ENCODE data around the gene ING4.

ING4 gene

DNA sequence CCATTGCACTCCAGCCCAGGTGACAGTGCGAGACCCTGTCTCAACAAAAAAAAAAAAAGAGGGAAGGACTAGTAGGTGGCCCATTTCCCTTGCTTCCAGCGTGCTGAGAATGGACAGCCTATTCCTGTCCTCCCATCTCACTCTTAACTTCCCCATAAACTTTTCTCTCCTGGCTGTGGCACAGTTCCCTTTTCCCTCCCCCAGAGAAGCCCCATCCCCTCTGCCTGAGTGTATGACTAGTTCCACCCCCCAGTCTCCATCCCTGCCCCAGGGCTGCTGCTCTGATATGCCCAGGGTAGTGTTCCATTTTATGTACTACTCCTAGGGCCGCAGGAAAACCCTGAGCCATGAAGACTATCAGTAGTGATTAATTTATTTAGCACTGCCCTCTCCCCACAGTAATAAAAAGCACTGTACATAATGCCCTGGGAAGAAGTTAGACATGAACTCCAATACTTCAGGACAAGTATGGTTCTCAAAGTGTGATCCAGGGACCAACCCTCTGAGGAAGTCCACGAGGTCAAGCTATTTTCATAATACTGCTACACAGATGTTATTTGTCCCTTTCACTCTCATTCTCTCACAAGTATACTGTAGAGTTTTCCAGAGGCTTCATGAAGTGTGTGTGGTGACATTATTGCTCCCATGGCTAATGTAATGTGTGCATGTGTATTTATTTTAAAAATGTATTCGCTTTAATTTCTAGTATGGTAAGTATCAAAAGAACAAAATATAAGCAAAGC lies 44.3 kb downstream of the ING4 start:
- Mint-ChIP-seq H3K9me3 (no peaks in the 10 kb centered on the region), H3K4me3 (no peak overlapping the region), H3K4me1 (ENCODE audit: low read depth in 2 of 2) (peaks cover 18% of the 10 kb centered on the region in 2 donors), H3K27ac (peak overlapping the region in 1 of 2 donors; percentile 68), H3K27me3 (no peaks in the 10 kb centered on the region), H3K36me3 (ENCODE audit: insufficient read depth) (peaks cover 20% of the 10 kb centered on the region)
- no peak for DNase-seq
- no peak for ATAC-seq (replicated peaks)

DNA sequence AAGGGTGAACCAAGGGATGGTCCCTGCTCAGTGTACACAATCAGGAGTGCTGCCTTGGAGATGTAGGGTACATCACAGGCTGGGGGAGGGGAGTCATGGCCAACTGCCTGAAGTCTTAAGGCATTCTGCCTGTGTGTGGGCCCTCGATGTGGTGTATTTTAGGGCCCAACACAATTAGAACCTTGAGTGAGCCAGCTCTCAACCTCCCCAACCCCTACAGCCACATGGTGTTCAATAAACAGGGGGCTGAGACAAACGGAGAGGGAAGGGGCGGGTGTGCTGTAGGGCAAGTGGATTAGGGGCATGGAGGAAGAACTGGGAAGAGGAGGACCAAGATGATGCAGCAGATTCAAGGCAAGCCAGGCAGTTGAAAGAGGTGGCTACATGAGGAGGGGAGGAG lies 47.1 kb downstream of the ING4 start:
- Mint-ChIP-seq H3K27me3 (no peaks in the 10 kb centered on the region), H3K4me3 (no peak overlapping the region), H3K36me3 (ENCODE audit: insufficient read depth) (peaks cover 18% of the 10 kb centered on the region), H3K9me3 (no peaks in the 10 kb centered on the region), H3K27ac (peak overlapping the region; percentile 3 to 46), H3K4me1 (ENCODE audit: low read depth in 2 of 2) (peaks cover 39 to 44% of the 10 kb centered on the region in 2 donors)
- no peak for ATAC-seq (replicated peaks)
- no peak for DNase-seq

DNA sequence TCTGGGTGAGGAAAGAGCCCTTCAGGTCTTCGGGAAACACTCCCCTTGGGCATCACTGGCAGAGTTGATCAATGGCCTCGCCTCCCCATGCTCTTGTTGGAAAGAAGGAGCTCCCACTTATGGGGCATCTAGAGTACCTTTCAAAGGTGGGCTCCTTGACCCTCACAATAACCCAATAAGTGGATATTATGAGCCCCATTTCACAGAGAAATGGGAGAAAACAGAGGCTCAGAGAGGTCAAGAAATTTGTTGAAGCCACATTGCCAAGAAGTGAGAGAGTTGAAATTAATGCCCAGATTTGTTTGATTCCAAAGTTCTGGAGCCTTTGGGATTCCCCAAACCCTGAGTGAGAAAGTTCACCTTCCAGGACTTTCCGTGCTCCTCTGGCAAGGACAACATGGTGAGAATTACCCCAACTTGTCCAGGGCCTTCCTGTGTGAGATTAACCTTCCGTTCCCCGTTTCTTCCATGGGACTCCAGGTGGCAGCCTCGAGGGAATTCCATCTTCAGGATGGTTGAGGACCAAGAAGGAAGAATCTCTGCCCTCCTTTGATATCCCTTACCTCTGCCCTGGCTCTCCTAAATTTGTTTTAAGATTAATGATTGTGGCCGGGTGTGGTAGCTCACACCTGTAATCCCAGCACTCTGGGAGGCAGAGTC lies 48.3 kb downstream of the ING4 start:
- ATAC-seq (replicated peaks) = no peak
- peaks cover 18% of the 10 kb centered on the region for H3K36me3 Mint-ChIP-seq (ENCODE audit: insufficient read depth)
- H3K9me3 Mint-ChIP-seq = no peaks in the 10 kb centered on the region
- DNase-seq = no peak
- no peaks in the 10 kb centered on the region for H3K27me3 Mint-ChIP-seq
- H3K4me3 Mint-ChIP-seq = peak overlapping the region; percentile 5 to 58
- H3K27ac Mint-ChIP-seq = peak overlapping the region; percentile 75 to 88
- peaks cover 40 to 44% of the 10 kb centered on the region in 2 donors for H3K4me1 Mint-ChIP-seq (ENCODE audit: low read depth in 2 of 2)

DNA sequence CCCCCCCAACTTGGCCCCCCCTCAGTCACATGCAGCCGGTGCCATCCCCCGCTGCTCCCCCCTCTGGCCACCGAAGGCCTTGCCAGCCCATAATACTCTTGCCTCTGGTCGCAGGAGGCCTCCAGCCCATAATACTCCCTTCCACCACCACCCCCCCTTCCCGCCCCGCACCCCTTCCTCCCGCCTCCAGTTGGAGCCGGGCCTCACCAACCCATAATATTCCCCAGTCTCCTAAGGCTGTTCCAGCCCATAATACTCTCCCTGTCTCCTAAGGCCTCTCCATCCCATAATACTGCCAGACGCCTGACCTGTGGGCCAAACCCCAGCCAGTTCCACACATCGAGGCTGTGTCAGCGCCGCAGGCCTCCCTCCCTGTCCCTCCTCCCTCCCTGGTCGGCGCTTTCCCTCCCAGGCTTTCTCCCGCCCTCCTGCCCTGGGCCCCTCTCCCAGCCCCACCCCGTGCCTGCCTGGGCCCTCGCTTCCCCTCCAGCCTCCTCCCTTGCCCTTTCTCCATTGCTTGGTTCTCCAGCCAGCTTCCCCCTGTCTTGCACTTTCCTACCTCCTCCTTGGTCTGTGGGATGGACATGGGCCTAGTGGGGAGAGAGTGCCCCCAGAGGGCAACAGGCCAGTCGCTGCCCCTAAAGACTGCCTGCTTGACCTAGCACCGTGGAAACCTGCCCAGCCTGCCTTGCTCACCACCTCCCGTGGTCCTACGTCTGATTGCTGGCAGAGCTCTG lies 49.0 kb downstream of the ING4 start:
- peak; percentile 59 to 70 (median 70) for DNase-seq

DNA sequence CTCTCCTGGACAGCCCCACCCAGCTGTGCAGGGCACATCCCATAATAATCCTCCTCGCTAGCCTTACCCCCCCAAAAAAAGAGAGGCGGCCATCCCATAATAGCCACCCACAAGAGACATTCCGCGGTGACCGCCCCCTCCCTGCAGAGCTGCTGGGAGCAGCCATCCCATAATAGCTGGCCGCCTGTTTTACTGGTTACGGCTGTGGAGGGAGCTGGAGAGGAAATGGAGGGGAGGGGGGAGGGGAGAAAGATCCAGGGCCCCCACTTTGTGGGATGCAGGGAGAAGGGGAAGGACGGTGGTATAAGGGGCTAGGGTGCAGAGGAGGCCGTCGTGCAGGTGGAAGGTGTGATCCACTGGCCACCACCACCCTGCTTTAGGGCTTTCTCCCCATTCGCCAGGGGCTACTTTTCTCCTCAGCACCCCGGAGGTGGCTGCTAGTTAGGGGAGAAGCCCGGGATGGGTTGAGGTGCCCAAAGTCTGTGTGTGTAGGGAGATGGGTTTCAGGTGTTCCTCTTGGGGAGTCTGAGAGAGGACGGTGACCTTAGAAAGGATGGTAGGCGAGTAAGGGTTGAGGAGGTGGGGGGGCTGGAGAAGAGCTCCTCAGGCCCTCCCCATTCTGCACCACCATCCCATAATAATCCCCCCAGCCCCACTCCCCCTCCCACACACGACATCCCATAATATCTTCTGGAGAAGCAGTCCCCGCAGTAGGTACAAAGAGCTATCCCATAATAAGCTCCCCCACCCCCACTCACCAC lies 49.7 kb downstream of the ING4 start:
- H3K27ac Mint-ChIP-seq = peak overlapping the region; percentile 75 to 88
- no peaks in the 10 kb centered on the region for H3K9me3 Mint-ChIP-seq
- no peaks in the 10 kb centered on the region for H3K27me3 Mint-ChIP-seq
- peak; percentile 36 to 41 (median 38) for DNase-seq
- peak overlapping the region; percentile 49 to 58 for H3K4me3 Mint-ChIP-seq
- peaks cover 12% of the 10 kb centered on the region for H3K36me3 Mint-ChIP-seq (ENCODE audit: insufficient read depth)
- H3K4me1 Mint-ChIP-seq (ENCODE audit: low read depth in 2 of 2) = peaks cover 36 to 40% of the 10 kb centered on the region in 2 donors
- peak; percentile 34 for ATAC-seq (replicated peaks)

More for the DNA sequence above, 49.0 kb downstream of the ING4 start:
- Mint-ChIP-seq H3K9me3 (no peaks in the 10 kb centered on the region), H3K4me3 (peak overlapping the region; percentile 5 to 58), H3K36me3 (ENCODE audit: insufficient read depth) (peaks cover 17% of the 10 kb centered on the region), H3K27ac (peak overlapping the region; percentile 75 to 88), H3K27me3 (no peaks in the 10 kb centered on the region), H3K4me1 (ENCODE audit: low read depth in 2 of 2) (peaks cover 39 to 40% of the 10 kb centered on the region in 2 donors)
- ATAC-seq (replicated peaks) = peak; percentile 68

DNA sequence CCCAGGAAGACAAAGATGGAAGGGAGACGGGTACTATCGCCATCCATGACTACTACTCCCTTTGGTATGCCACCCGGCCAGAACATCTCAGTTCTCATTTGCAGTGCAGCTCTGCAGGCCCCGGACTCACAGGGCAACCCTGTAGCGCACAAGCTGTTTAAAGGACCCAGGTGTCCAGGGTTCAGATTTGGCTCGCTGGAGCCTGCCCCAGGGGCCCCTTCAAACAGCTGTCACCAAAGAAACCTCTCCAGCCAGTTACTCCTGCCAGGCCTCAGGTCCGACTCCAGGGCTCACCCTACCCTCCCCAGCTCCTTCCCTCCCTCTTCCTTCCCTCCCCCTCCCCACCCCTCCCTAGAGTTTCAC lies 50.3 kb downstream of the ING4 start:
- Mint-ChIP-seq H3K36me3 (ENCODE audit: insufficient read depth) (peaks cover 12% of the 10 kb centered on the region), H3K4me3 (peak overlapping the region; percentile 49 to 58), H3K9me3 (no peaks in the 10 kb centered on the region), H3K4me1 (ENCODE audit: low read depth in 2 of 2) (peaks cover 32 to 35% of the 10 kb centered on the region in 2 donors), H3K27ac (peak overlapping the region; percentile 36 to 75), H3K27me3 (no peaks in the 10 kb centered on the region)
- DNase-seq (no peak), ATAC-seq (replicated peaks) (no peak)

DNA sequence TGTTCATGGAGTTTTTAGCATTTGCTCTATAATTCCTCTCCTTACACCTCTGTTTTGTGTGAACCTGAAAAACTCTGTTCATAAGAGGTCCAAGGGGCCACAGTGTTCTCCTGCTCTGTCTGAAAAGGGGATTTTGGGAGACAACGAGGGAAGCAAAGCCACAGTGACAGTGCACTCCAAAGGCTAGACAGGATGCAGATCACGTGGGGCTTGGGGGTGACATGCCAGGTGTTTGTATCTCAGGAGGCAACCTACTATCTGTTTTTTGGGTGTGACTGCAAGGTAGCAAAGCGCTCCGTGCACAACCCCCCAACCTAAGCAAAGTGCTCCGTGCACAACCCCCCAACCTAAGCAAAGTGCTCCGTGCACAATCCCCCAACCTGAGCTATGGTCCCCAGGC lies 50.7 kb downstream of the ING4 start:
- peak overlapping the region; percentile 36 to 75 for H3K27ac Mint-ChIP-seq

DNA sequence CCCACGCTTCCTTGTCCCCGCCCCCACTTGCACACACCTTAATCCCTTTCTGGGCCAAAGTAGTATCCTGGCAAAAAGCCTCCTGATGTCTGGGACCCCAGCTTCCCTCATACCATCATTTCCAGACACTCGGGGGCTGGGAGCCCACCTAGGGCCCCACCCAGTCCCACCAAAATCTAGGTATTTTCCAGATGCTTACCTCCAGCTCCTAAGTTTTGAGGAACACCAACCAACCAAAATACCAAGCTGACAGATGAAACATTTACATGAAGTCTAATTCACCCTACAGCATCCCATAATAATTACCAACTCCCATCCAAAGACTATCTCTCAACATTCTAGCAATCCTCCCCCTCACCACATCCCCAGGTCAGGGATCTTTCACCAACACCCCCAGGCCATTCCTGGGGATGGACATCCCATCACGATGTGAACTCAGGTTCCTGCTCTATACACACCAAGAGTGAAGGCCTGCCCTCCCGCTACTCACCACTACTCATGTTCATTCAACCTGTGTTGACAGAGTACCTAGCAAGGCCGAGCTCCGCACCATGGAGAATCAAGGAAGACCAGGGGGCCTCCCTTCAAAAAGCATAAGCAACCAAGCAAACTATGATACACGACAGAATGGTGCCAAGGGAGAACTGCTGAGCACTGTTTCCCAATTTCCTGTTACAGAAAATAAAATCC lies 54.2 kb downstream of the ING4 start:
- H3K4me1 Mint-ChIP-seq (ENCODE audit: low read depth in 2 of 2) = peaks cover 41 to 49% of the 10 kb centered on the region in 2 donors
- H3K27me3 Mint-ChIP-seq = no peaks in the 10 kb centered on the region
- ATAC-seq (replicated peaks) (no peak), DNase-seq (peak in 1 of 3 experiments; percentile 24)
- H3K27ac Mint-ChIP-seq = no peak overlapping the region
- H3K9me3 Mint-ChIP-seq = no peaks in the 10 kb centered on the region
- peaks cover 19% of the 10 kb centered on the region for H3K36me3 Mint-ChIP-seq (ENCODE audit: insufficient read depth)
- H3K4me3 Mint-ChIP-seq = no peak overlapping the region

More for the DNA sequence above, 50.7 kb downstream of the ING4 start:
- Mint-ChIP-seq H3K4me3 (peak overlapping the region; percentile 49 to 58), H3K4me1 (ENCODE audit: low read depth in 2 of 2) (peaks cover 31 to 35% of the 10 kb centered on the region in 2 donors), H3K36me3 (ENCODE audit: insufficient read depth) (peaks cover 12% of the 10 kb centered on the region), H3K9me3 (no peaks in the 10 kb centered on the region), H3K27me3 (no peaks in the 10 kb centered on the region)
- DNase-seq = no peak
- ATAC-seq (replicated peaks) = no peak

DNA sequence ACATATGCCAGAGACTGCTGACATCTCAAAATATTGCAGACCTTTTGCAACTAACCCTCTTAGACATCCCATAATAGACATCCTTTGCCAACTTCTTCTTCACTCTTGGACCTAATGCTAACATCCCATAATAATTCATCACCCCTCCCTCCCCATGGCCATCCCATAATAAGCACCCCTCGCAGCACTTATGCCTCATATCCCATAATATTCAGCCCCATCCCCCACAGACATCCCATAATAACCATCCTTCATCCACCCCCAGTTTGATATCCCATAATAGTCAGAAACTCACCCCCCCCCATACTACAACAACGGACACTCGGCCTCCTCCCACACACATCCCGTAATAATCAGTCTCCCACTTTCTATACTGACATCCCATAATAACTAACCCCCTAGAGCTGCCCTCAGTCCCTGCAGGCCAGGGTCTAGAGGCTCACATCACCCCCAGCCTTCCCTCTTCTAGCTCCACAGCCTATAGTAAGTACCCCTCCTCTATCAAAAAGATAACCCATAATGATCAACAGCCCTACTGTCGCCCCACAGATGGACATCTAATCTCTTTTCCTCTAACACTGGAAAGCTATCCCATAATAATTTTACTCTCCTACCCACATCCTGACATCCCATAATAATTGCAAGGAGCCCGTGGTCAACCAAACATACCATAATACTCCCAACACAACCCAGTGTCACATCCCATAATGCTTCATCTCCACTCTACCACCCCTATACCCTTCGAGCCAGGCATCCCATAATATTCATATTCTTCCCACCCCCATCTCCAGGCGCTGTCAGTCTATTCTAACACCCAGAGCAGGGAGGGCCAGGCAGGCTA lies 54.9 kb downstream of the ING4 start:
- no peaks in the 10 kb centered on the region for H3K27me3 Mint-ChIP-seq
- no peak overlapping the region for H3K4me3 Mint-ChIP-seq
- ATAC-seq (replicated peaks) = peak; percentile 59

DNA sequence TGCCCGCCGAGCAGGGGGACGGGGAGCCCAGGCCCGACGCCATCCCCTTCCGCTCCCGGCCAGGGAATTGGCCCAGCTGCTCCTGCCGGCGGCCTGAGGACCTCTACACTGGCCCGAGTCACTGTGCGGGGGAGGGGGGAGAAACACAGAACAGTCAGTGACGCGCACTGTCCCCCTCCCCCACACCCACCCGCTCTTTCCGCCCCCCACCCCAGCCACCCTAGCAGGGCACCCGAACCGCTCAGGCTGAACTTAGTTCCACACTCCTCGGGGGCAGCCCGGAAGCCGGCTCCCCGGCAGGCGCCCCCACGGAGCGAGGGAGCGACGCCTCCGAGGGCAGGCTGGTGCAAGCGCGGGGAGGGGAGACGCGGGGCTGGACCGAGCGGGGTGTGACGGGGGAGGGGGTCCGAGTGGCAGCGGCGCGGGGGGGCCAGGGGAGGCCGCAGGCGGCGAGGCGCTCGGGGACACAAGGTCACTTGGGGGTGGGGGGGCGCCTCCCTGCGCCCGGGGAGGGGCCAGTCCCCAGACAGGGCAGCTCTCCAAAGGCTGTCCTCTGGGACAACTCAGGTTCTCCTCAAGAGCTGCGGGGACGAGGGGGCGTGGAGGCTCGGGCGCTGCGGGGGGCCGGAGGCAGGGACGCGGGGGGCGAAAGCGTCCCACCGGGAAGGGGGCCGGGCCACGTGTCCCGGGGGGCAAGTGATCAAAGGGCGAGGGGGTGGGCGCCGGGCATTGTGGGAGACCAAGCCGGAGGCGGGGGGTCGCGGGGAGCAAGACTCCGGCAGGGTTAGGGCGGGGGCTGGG lies 56.4 kb downstream of the ING4 start:
- peak; percentile 47 to 54 (median 53) for DNase-seq
- H3K9me3 Mint-ChIP-seq = no peaks in the 10 kb centered on the region
- no peak overlapping the region for H3K4me3 Mint-ChIP-seq
- H3K27me3 Mint-ChIP-seq = no peaks in the 10 kb centered on the region
- H3K4me1 Mint-ChIP-seq (ENCODE audit: low read depth in 2 of 2) = peaks cover 41 to 49% of the 10 kb centered on the region in 2 donors
- peak; percentile 12 for ATAC-seq (replicated peaks)
- peaks cover 33% of the 10 kb centered on the region for H3K36me3 Mint-ChIP-seq (ENCODE audit: insufficient read depth)
- peak overlapping the region in 1 of 2 donors; percentile 89 for H3K27ac Mint-ChIP-seq

More for the DNA sequence above, 54.9 kb downstream of the ING4 start:
- Mint-ChIP-seq H3K9me3 (no peaks in the 10 kb centered on the region), H3K36me3 (ENCODE audit: insufficient read depth) (peaks cover 20% of the 10 kb centered on the region), H3K4me1 (ENCODE audit: low read depth in 2 of 2) (peaks cover 43 to 49% of the 10 kb centered on the region in 2 donors), H3K27ac (no peak overlapping the region)
- DNase-seq = peak; percentile 68 to 71 (median 69)
